Measurements from ENCODE around the gene STX16. TPM values are rescaled to one million over a fixed set of nuclear protein-coding genes. Genes with fewer than 3 reads are reported as not detected.

STX16 gene
- total and polyA plus RNA-seq, 2 of the 13 experiments (the other 11 are each of a cell fraction or from before 2014, with no cell fraction given), result 28.0 to 72.7 TPM

DNA sequence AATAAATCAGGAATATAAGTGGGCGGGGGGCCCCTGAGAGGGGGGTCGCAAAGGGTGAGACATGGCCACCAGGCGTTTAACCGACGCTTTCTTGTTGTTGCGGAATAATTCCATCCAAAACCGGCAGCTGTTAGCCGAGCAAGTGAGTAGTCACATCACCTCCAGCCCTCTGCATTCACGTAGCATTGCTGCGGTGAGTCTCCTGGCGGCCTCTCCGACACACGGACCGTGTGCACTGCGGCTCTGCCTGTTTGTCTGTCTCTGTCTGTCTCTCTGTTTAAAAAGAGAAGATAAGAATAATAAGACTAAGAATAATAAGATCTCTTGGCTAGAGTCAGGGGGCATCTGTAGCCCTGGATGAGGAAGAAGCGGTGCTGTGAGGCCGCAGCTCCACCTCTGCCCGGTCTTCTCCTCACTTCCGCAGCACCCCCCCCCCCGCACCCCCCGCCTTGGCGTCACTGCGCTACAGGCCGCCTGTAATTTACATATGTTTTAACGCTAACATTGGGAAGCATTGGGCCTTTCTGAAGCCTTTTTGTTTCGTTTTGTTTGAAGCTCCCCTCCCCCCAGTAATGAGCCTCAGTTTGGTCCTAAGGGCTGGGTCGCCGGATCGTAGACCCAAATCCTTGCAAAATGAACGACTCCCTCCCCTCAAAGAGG is 993 bp downstream of the STX16 start (continued):
- no peak for TF ChIP-seq RAD21 (CRISPR knock-in tag; IDR thresholded peaks at IDR 0.05)
- TF ChIP-seq ZNF781 (CRISPR knock-in tag; IDR thresholded peaks at IDR 0.05; ENCODE audit: borderline replicate concordance, not compliant biosample characterization), result no peak
- TF ChIP-seq MTA3 (CRISPR knock-in tag; IDR thresholded peaks at IDR 0.05), result no peak
- peak; percentile 44 for TF ChIP-seq POLR2G (IDR thresholded peaks at IDR 0.05; ENCODE audit: low read depth, low read length)
- no peak for TF ChIP-seq DR1 (CRISPR knock-in tag; IDR thresholded peaks at IDR 0.05)
- TF ChIP-seq, protein P1, sequence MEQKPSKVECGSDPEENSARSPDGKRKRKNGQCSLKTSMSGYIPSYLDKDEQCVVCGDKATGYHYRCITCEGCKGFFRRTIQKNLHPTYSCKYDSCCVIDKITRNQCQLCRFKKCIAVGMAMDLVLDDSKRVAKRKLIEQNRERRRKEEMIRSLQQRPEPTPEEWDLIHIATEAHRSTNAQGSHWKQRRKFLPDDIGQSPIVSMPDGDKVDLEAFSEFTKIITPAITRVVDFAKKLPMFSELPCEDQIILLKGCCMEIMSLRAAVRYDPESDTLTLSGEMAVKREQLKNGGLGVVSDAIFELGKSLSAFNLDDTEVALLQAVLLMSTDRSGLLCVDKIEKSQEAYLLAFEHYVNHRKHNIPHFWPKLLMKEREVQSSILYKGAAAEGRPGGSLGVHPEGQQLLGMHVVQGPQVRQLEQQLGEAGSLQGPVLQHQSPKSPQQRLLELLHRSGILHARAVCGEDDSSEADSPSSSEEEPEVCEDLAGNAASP (CRISPR knock-in tag; IDR thresholded peaks at IDR 0.05; ENCODE audit: borderline replicate concordance), result no peak
- 0 out of 2 replicates have a peak, but pooled peaks have one; percentile 37 for TF ChIP-seq NR1H2 (CRISPR knock-in tag; IDR thresholded peaks at IDR 0.05; ENCODE audit: borderline replicate concordance, low read depth)
- no peak for TF ChIP-seq ZSCAN31 (CRISPR knock-in tag; IDR thresholded peaks at IDR 0.05; ENCODE audit: low read depth)
- TF ChIP-seq, protein P2, sequence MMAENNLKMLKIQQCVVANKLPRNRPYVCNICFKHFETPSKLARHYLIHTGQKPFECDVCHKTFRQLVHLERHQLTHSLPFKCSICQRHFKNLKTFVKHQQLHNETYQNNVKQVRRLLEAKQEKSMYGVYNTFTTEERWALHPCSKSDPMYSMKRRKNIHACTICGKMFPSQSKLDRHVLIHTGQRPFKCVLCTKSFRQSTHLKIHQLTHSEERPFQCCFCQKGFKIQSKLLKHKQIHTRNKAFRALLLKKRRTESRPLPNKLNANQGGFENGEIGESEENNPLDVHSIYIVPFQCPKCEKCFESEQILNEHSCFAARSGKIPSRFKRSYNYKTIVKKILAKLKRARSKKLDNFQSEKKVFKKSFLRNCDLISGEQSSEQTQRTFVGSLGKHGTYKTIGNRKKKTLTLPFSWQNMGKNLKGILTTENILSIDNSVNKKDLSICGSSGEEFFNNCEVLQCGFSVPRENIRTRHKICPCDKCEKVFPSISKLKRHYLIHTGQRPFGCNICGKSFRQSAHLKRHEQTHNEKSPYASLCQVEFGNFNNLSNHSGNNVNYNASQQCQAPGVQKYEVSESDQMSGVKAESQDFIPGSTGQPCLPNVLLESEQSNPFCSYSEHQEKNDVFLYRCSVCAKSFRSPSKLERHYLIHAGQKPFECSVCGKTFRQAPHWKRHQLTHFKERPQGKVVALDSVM (CRISPR knock-in tag; IDR thresholded peaks at IDR 0.05), result no peak
- no peak for TF ChIP-seq ZNF260 (CRISPR knock-in tag; IDR thresholded peaks at IDR 0.05; ENCODE audit: borderline replicate concordance, low read depth)
- no peak for TF ChIP-seq CHD2 (IDR thresholded peaks at IDR 0.05; ENCODE audit: low read depth, low read length)
- peak; percentile 18; the same call in 1 of the 2 replicates for TF ChIP-seq STAT5B (CRISPR knock-in tag; IDR thresholded peaks at IDR 0.05)
- no peak for TF ChIP-seq ATAD3A (CRISPR knock-in tag; IDR thresholded peaks at IDR 0.05)
- TF ChIP-seq ZBTB8A (CRISPR knock-in tag; IDR thresholded peaks at IDR 0.05; ENCODE audit: borderline replicate concordance, low read depth), result no peak
- no peak for TF ChIP-seq ZNF34 (CRISPR knock-in tag; IDR thresholded peaks at IDR 0.05; ENCODE audit: borderline replicate concordance)
- TF ChIP-seq ETV5 (CRISPR knock-in tag; IDR thresholded peaks at IDR 0.05; ENCODE audit: borderline replicate concordance), result no peak; the same call in 1 of the 2 replicates
- TF ChIP-seq ZNF558 (CRISPR knock-in tag; IDR thresholded peaks at IDR 0.05; ENCODE audit: borderline replicate concordance), result peak; percentile 15; the same call in 1 of the 2 replicates
- TF ChIP-seq CBX2 (IDR thresholded peaks at IDR 0.05; ENCODE audit: low read depth, low read length), result no peak
- no peak for TF ChIP-seq CBX2 (CRISPR knock-in tag; IDR thresholded peaks at IDR 0.05; ENCODE audit: low read depth)
- peak; percentile 26 for TF ChIP-seq ELF1 (CRISPR knock-in tag; IDR thresholded peaks at IDR 0.05)
- no peak for TF ChIP-seq ZNF382 (CRISPR knock-in tag; IDR thresholded peaks at IDR 0.05; ENCODE audit: borderline replicate concordance)
- TF ChIP-seq NPAS2 (CRISPR knock-in tag; IDR thresholded peaks at IDR 0.05; ENCODE audit: borderline replicate concordance), result no peak
- TF ChIP-seq ZSCAN9 (CRISPR knock-in tag; IDR thresholded peaks at IDR 0.05; ENCODE audit: borderline replicate concordance), result no peak
- TF ChIP-seq NCOA5 (CRISPR knock-in tag; IDR thresholded peaks at IDR 0.05), result no peak
- TF ChIP-seq KAT2B (IDR thresholded peaks at IDR 0.05; ENCODE audit: borderline replicate concordance, low read depth, low read length), result no peak
- no peak for TF ChIP-seq ZNF274 (CRISPR knock-in tag; IDR thresholded peaks at IDR 0.05)
- no peak; the same call in 1 of the 2 replicates for TF ChIP-seq EEA1 (CRISPR knock-in tag; IDR thresholded peaks at IDR 0.05; ENCODE audit: borderline replicate concordance)
- TF ChIP-seq, protein P3, sequence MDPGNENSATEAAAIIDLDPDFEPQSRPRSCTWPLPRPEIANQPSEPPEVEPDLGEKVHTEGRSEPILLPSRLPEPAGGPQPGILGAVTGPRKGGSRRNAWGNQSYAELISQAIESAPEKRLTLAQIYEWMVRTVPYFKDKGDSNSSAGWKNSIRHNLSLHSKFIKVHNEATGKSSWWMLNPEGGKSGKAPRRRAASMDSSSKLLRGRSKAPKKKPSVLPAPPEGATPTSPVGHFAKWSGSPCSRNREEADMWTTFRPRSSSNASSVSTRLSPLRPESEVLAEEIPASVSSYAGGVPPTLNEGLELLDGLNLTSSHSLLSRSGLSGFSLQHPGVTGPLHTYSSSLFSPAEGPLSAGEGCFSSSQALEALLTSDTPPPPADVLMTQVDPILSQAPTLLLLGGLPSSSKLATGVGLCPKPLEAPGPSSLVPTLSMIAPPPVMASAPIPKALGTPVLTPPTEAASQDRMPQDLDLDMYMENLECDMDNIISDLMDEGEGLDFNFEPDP (CRISPR knock-in tag; conservative IDR thresholded peaks at IDR 0.05), result no peak
